Ureter (tissue), 1 donor: ENCODE measurements around the gene MYPOP. TPM values are rescaled to one million over a fixed set of nuclear protein-coding genes. Genes with fewer than 3 reads are reported as not detected.

Source experiments
- DNase-seq: peaks from one replicate; pipeline ENCODE4 v3.0.0-alpha.2; 2020; ENCODE audit warnings: low spot score
- total RNA-seq: library from RNA; stranded (reverse); gene quantifications from one replicate; pipeline ENCODE4 v1.2.4, GENCODE V29; 2023
- donor health status: DM: yes; HTN: yes; CAD: no.

Gene MYPOP
- total RNA-seq, 1 donor from 2014 or later = 5.5 TPM

- no peak for DNase-seq
These were observed 38.4 kb downstream of the MYPOP start, which contains the start of gene FOXA3 for GRCh38 chr19:45863840-45864628. FOXA3 (plus strand) TSS chr19:45864326; CDS start chr19:45864457, 131 bp downstream.

GRCh38 chr19:45863335-45863839 is 39.0 kb downstream of the MYPOP start:
- no peak for DNase-seq

GRCh38 chr19:45862564-45863334 is 39.7 kb downstream of the MYPOP start, which contains the start of gene SYMPK:
SYMPK (minus strand) TSS chr19:45863147; CDS start chr19:45854495, 8,652 bp downstream.
- DNase-seq = peak; percentile 99

GRCh38 chr19:45862271-45862563 is 40.2 kb downstream of the MYPOP start:
- DNase-seq = no peak

GRCh38 chr19:45860359-45861259 is 41.8 kb downstream of the MYPOP start:
- no peak for DNase-seq

- DNase-seq = no peak
These were observed 48.1 kb downstream of the MYPOP start for GRCh38 chr19:45854167-45854778.

- DNase-seq = no peak
These were observed 49.4 kb downstream of the MYPOP start for GRCh38 chr19:45852983-45853382.

- no peak for DNase-seq
These were observed 50.2 kb downstream of the MYPOP start for GRCh38 chr19:45852145-45852750.

- no peak for DNase-seq
These were observed 53.5 kb downstream of the MYPOP start for GRCh38 chr19:45848922-45849321.

GRCh38 chr19:45847663-45848062 is 54.8 kb downstream of the MYPOP start:
- no peak for DNase-seq

- DNase-seq = no peak
These were observed 60.2 kb downstream of the MYPOP start for GRCh38 chr19:45842198-45842597.

Other genes with a start within 250 kb of the MYPOP start
- gene GIPR, start 234.4 kb downstream of the MYPOP start, total RNA-seq = 2.8 TPM
- 359 TPM for gene SNRPD2, start 210.7 kb downstream of the MYPOP start, total RNA-seq
- 11.5 TPM for gene QPCTL, start 209.9 kb downstream of the MYPOP start, total RNA-seq
- 24.8 TPM for gene FBXO46, start 171.7 kb downstream of the MYPOP start, total RNA-seq
- gene MEIOSIN, start 169.2 kb downstream of the MYPOP start, total RNA-seq = not detected
- 18.1 TPM for gene SIX5, start 133.4 kb downstream of the MYPOP start, total RNA-seq
- gene DMPK, start 120.1 kb downstream of the MYPOP start, total RNA-seq = 106 TPM
- 64.2 TPM for gene DMWD, start 109.8 kb downstream of the MYPOP start, total RNA-seq
- 0.21 TPM for gene RSPH6A, start 87.3 kb downstream of the MYPOP start, total RNA-seq
- 81.1 TPM for gene SYMPK, start 39.5 kb downstream of the MYPOP start, total RNA-seq
- not detected for gene FOXA3, start 38.3 kb downstream of the MYPOP start, total RNA-seq
- 22.0 TPM for gene IRF2BP1, start 16.5 kb downstream of the MYPOP start, total RNA-seq
- not detected for gene NANOS2, start 12.2 kb upstream of the MYPOP start, total RNA-seq
- gene NOVA2, start 71.3 kb upstream of the MYPOP start, total RNA-seq = 4.4 TPM
- 28.8 TPM for gene CCDC61, start 92.9 kb upstream of the MYPOP start, total RNA-seq
- not detected for gene PGLYRP1, start 120.4 kb upstream of the MYPOP start, total RNA-seq
- gene IGFL4, start 138.4 kb upstream of the MYPOP start, total RNA-seq = not detected
- not detected for gene IGFL3, start 222.1 kb upstream of the MYPOP start, total RNA-seq
- not detected for gene IGFL2, start 245.6 kb upstream of the MYPOP start, total RNA-seq